HG02623 (cell line): Measurements from ENCODE around the gene KCNN2.

ENCODE experiments used
- ATAC-seq: cut with Tn5 transposase; IDR thresholded peaks from one replicate; pipeline ENCODE4 v1.9.1; 2021; ENCODE audit warnings: moderate library complexity; ENCODE audit not compliant: unreplicated experiment

Gene KCNN2

GRCh38 chr5:114361724-114362196 is at the start of gene KCNN2:
KCNN2 (plus strand) TSS chr5:114362070; CDS start chr5:114362140, 70 bp downstream.
- ATAC-seq: no peak

- no peak for ATAC-seq
These were observed 49.2 kb upstream of the KCNN2 start for GRCh38 chr5:114312658-114313057.

- ATAC-seq: no peak
These were observed 47.8 kb upstream of the KCNN2 start for GRCh38 chr5:114314061-114314460.

- ATAC-seq: no peak
These were observed 45.7 kb upstream of the KCNN2 start for GRCh38 chr5:114316167-114316566.

- ATAC-seq: no peak
These were observed 44.1 kb upstream of the KCNN2 start for GRCh38 chr5:114317751-114318150.

GRCh38 chr5:114319236-114319635 is 42.6 kb upstream of the KCNN2 start:
- no peak for ATAC-seq

- ATAC-seq: no peak
These were observed 42.0 kb upstream of the KCNN2 start for GRCh38 chr5:114319821-114320220.

GRCh38 chr5:114324282-114324681 is 37.6 kb upstream of the KCNN2 start:
- no peak for ATAC-seq

- ATAC-seq: no peak
These were observed 36.3 kb upstream of the KCNN2 start for GRCh38 chr5:114325541-114325940.

- no peak for ATAC-seq
These were observed 34.4 kb upstream of the KCNN2 start for GRCh38 chr5:114327474-114327873.

GRCh38 chr5:114327987-114328386 is 33.9 kb upstream of the KCNN2 start:
- ATAC-seq: no peak

- ATAC-seq: no peak
These were observed 30.8 kb upstream of the KCNN2 start for GRCh38 chr5:114330916-114331531.

- no peak for ATAC-seq
These were observed 29.4 kb upstream of the KCNN2 start for GRCh38 chr5:114332493-114332892.

- ATAC-seq: no peak
These were observed 28.9 kb upstream of the KCNN2 start for GRCh38 chr5:114332925-114333324.

- no peak for ATAC-seq
These were observed 26.5 kb upstream of the KCNN2 start for GRCh38 chr5:114335391-114335790.

GRCh38 chr5:114339108-114339507 is 22.8 kb upstream of the KCNN2 start:
- no peak for ATAC-seq

- ATAC-seq: no peak
These were observed 15.7 kb upstream of the KCNN2 start for GRCh38 chr5:114346181-114346580.

- ATAC-seq: no peak
These were observed 6.6 kb upstream of the KCNN2 start for GRCh38 chr5:114355086-114355830.

GRCh38 chr5:114358329-114358728 is 3.5 kb upstream of the KCNN2 start:
- no peak for ATAC-seq

- no peak for ATAC-seq
These were observed 1.5 kb upstream of the KCNN2 start for GRCh38 chr5:114360357-114360756.

- peak; percentile 53 for ATAC-seq
These were observed 800 bp upstream of the KCNN2 start for GRCh38 chr5:114360816-114361723.
